Gastrocnemius medialis (tissue), 4 donors: ENCODE data around the gene IGFBP4.

Experiments used
- POLR2A ChIP-seq, 2 donors: fragments of 450-650 bp; IDR thresholded peaks; one replicate each; pipeline ENCODE4 v1.6.1; 2017; ENCODE audit warnings: antibody characterized with exemption in 2 of 2, mild to moderate bottlenecking in 2 of 2, moderate library complexity in 2 of 2
- TF ChIP-seq, protein P1 (sequence below), 5 experiments: fragments of 450-650 bp in 3 of 5; fragments of 200-600 bp in 2 of 5; sonication (generic) in 2 of 5; IDR thresholded peaks in 4 of 5; conservative IDR thresholded peaks in 1 of 5; 1 replicate in 4 of 5; 2 replicates in 1 of 5; pipeline ENCODE4 v1.5.1; 2016 to 2019; ENCODE audit warnings: antibody characterized with exemption in 5 of 5, mild to moderate bottlenecking in 3 of 5, moderate library complexity in 3 of 5

GRCh38 chr17:40417609-40418427, 25.4 kb upstream of the IGFBP4 start, which contains the start of gene TOP2A:
- TF ChIP-seq, protein P1, sequence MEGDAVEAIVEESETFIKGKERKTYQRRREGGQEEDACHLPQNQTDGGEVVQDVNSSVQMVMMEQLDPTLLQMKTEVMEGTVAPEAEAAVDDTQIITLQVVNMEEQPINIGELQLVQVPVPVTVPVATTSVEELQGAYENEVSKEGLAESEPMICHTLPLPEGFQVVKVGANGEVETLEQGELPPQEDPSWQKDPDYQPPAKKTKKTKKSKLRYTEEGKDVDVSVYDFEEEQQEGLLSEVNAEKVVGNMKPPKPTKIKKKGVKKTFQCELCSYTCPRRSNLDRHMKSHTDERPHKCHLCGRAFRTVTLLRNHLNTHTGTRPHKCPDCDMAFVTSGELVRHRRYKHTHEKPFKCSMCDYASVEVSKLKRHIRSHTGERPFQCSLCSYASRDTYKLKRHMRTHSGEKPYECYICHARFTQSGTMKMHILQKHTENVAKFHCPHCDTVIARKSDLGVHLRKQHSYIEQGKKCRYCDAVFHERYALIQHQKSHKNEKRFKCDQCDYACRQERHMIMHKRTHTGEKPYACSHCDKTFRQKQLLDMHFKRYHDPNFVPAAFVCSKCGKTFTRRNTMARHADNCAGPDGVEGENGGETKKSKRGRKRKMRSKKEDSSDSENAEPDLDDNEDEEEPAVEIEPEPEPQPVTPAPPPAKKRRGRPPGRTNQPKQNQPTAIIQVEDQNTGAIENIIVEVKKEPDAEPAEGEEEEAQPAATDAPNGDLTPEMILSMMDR (IDR thresholded peaks at IDR 0.05 in 4 of 5, conservative IDR thresholded peaks at IDR 0.05 in 1 of 5), result no peak
- TF ChIP-seq POLR2A (IDR thresholded peaks at IDR 0.05), result no peak
